H1 (cell line): ENCODE measurements around the gene HNRNPAB. TPM values are rescaled to one million over a fixed set of nuclear protein-coding genes. Genes with fewer than 3 reads are reported as not detected.

ENCODE experiments used
- CTCF ChIA-PET: fragments of 300-600 bp; sonication (Branson Sonifier 250); formaldehyde crosslinking; loops from one replicate; lab custom pipeline; 2021; ENCODE audit not compliant: partially characterized antibody; lab: Charles Lee
- POLR2A ChIA-PET: fragments of 300-600 bp; sonication (Branson Sonifier 250); formaldehyde crosslinking; loops from one replicate; lab custom pipeline; 2021; ENCODE audit warnings: inconsistent platforms; ENCODE audit not compliant: partially characterized antibody; lab: Charles Lee
- DNase-seq, 2 experiments: peaks; one replicate each; pipeline versions ENCODE4 v3.0.0 to v3.0.0-alpha.2; 2010 to 2022; ENCODE audit warnings: low spot score in 2 of 2, low read depth in 1 of 2, mixed read lengths in 1 of 2
- FAIRE-seq: peaks from 2 replicates; lab custom pipeline; 2011; peaks lifted over from hg19 to GRCh38; lab: Jason Lieb, UNC
- H2AFZ ChIP-seq: 2 replicates; pipeline ENCODE4 v1.8.1; 2012; ENCODE audit warnings: low read length, inconsistent platforms
- H2AK5ac ChIP-seq: 2 replicates; pipeline ENCODE4 v1.6.1; 2013; ENCODE audit warnings: low read depth, low read length
- H2BK120ac ChIP-seq: replicated peaks from 2 replicates; pipeline ENCODE3; 2013; ENCODE audit warnings: low read depth, low read length, inconsistent platforms
- H2BK12ac ChIP-seq: 2 replicates; pipeline ENCODE4 v1.6.1; 2013; ENCODE audit warnings: low read depth, low read length
- H2BK15ac ChIP-seq: 2 replicates; pipeline ENCODE4 v1.6.1; 2013; ENCODE audit warnings: low read length
- H2BK20ac ChIP-seq: 2 replicates; pipeline ENCODE4 v1.6.1; 2013; ENCODE audit warnings: low read length
- H2BK5ac ChIP-seq: 2 replicates; pipeline ENCODE4 v1.6.1; 2013; ENCODE audit warnings: low read depth, low read length
- H3K14ac ChIP-seq: 2 replicates; pipeline ENCODE4 v1.6.1; 2013; ENCODE audit warnings: inconsistent platforms; ENCODE audit not compliant: insufficient read length
- H3K18ac ChIP-seq: 2 replicates; pipeline ENCODE4 v1.6.1; 2013; ENCODE audit warnings: low read length; ENCODE audit errors: extremely low read depth
- H3K23ac ChIP-seq: 2 replicates; pipeline ENCODE4 v1.6.1; 2013; ENCODE audit warnings: inconsistent platforms; ENCODE audit not compliant: insufficient read length
- H3K23me2 ChIP-seq: 2 replicates; pipeline ENCODE4 v1.6.1; 2013; ENCODE audit warnings: low read depth, low read length
- H3K27ac ChIP-seq: 2 replicates; pipeline ENCODE4 v1.6.1; 2011; ENCODE audit warnings: low read depth, low read length, inconsistent platforms
- H3K27me3 ChIP-seq, 4 experiments: replicated peaks in 1 of 4; 1 replicate in 1 of 4; 2 replicates in 3 of 4; pipeline versions ENCODE4 v1.6.1 to v1.8.1; 2011 to 2013; ENCODE audit warnings: low read length in 3 of 4, mild to moderate bottlenecking in 3 of 4, inconsistent platforms in 2 of 4, mixed read lengths in 2 of 4, moderate library complexity in 1 of 4; ENCODE audit not compliant: control insufficient read depth in 3 of 4, insufficient read depth in 3 of 4; ENCODE audit errors: extremely low read depth in 1 of 4
- H3K36me3 ChIP-seq, 4 experiments: 2 replicates each; pipeline versions ENCODE4 v1.6.1 to v1.8.1; 2011 to 2013; ENCODE audit warnings: mild to moderate bottlenecking in 4 of 4, low read length in 3 of 4, moderate library complexity in 2 of 4, control low read depth in 1 of 4, inconsistent platforms in 1 of 4; ENCODE audit not compliant: insufficient read depth in 4 of 4, control insufficient read depth in 2 of 4
- H3K4ac ChIP-seq: replicated peaks from 2 replicates; pipeline ENCODE3; 2013; ENCODE audit warnings: low read length, low read depth, mixed read lengths, inconsistent platforms; ENCODE audit not compliant: insufficient read length
- H3K4me1 ChIP-seq, 4 experiments: replicated peaks in 1 of 4; 1 replicate in 1 of 4; 2 replicates in 3 of 4; pipeline versions ENCODE4 v1.6.1 to v1.8.1; 2011 to 2013; ENCODE audit warnings: low read length in 3 of 4, inconsistent platforms in 2 of 4, mixed read lengths in 1 of 4; ENCODE audit not compliant: insufficient read depth in 4 of 4, control insufficient read depth in 3 of 4
- H3K4me2 ChIP-seq, 2 experiments: 2 replicates each; pipeline versions ENCODE4 v1.6.1 to v1.8.1; 2011 to 2013; ENCODE audit warnings: low read depth in 2 of 2, low read length in 2 of 2, control low read depth in 1 of 2, inconsistent platforms in 1 of 2, mild to moderate bottlenecking in 1 of 2; ENCODE audit not compliant: insufficient read depth in 1 of 2
- H3K4me3 ChIP-seq, 4 experiments: fragments of 200-600, 300-600 bp in 1 of 4; sonication (generic), shearing (Covaris generic), sonication (Bioruptor Twin) in 1 of 4; 2 replicates each; pipeline versions ENCODE4 v1.5.1 to v1.8.1; 2011 to 2016; ENCODE audit warnings: low read length in 4 of 4, low read depth in 3 of 4, control low read depth in 2 of 4, inconsistent platforms in 2 of 4, mild to moderate bottlenecking in 2 of 4, mixed read lengths in 1 of 4, moderate library complexity in 1 of 4; ENCODE audit not compliant: insufficient read depth in 2 of 4; ENCODE audit errors: extremely low read depth in 1 of 4
- H3K56ac ChIP-seq: replicated peaks from 2 replicates; pipeline ENCODE3; 2013; ENCODE audit warnings: low read depth, mild to moderate bottlenecking, mixed read lengths, low read length, inconsistent platforms; ENCODE audit not compliant: insufficient read length
- H3K79me1 ChIP-seq: 2 replicates; pipeline ENCODE4 v1.6.1; 2013; ENCODE audit warnings: low read depth, low read length, control low read depth
- H3K79me2 ChIP-seq, 2 experiments: 2 replicates each; pipeline versions ENCODE4 v1.6.1 to v1.8.1; 2012 to 2013; ENCODE audit warnings: low read length in 2 of 2, mild to moderate bottlenecking in 2 of 2, inconsistent platforms in 1 of 2; ENCODE audit not compliant: insufficient read depth in 2 of 2, control insufficient read depth in 1 of 2
- H3K9ac ChIP-seq, 4 experiments: replicated peaks in 1 of 4; 1 replicate in 1 of 4; 2 replicates in 3 of 4; pipeline versions ENCODE4 v1.6.1 to v1.8.1; 2011 to 2013; ENCODE audit warnings: low read depth in 3 of 4, low read length in 3 of 4, control low read depth in 2 of 4, mild to moderate bottlenecking in 2 of 4, moderate library complexity in 2 of 4, inconsistent platforms in 1 of 4; ENCODE audit errors: extremely low read depth in 1 of 4
- H3K9me3 ChIP-seq, 2 experiments: 2 replicates each; pipeline versions ENCODE4 v1.6.1 to v1.8.1; 2012 to 2013; ENCODE audit warnings: mild to moderate bottlenecking in 2 of 2, moderate library complexity in 2 of 2, control low read depth in 1 of 2, inconsistent platforms in 1 of 2, low read depth in 1 of 2, low read length in 1 of 2, mixed read lengths in 1 of 2; ENCODE audit not compliant: insufficient read depth in 2 of 2
- H4K20me1 ChIP-seq, 2 experiments: replicated peaks in 1 of 2; 2 replicates each; pipeline versions ENCODE3 to v1.8.1; 2011 to 2013; ENCODE audit warnings: inconsistent platforms in 2 of 2, low read length in 2 of 2, mild to moderate bottlenecking in 1 of 2; ENCODE audit not compliant: insufficient read depth in 2 of 2, control insufficient read depth in 1 of 2
- H4K5ac ChIP-seq: 2 replicates; pipeline ENCODE4 v1.6.1; 2013; ENCODE audit warnings: low read length, low read depth, mixed read lengths, inconsistent platforms; ENCODE audit not compliant: insufficient read length
- H4K8ac ChIP-seq: 2 replicates; pipeline ENCODE4 v1.8.0; 2013; ENCODE audit warnings: mild to moderate bottlenecking, moderate library complexity, low read length, inconsistent platforms; ENCODE audit not compliant: insufficient read depth; ENCODE audit errors: extremely low read depth
- H4K91ac ChIP-seq: replicated peaks from 2 replicates; pipeline ENCODE3; 2013; ENCODE audit warnings: low read length, mixed read lengths, inconsistent platforms; ENCODE audit not compliant: insufficient read length
- WGBS, 2 experiments: shearing (Covaris generic) in 1 of 2; methylation state at CpG; one replicate each; pipeline versions ENCODE4 v1.1.6 to v1.1.7; 2013 to 2015; ENCODE audit warnings: low lambda C conversion rate in 2 of 2, mixed read lengths in 2 of 2, inconsistent platforms in 1 of 2, low coverage in 1 of 2, missing lambda C conversion rate in 1 of 2; ENCODE audit not compliant: insufficient replicate concordance in 2 of 2, insufficient coverage in 1 of 2, insufficient read length in 1 of 2; ENCODE audit errors: extremely low coverage in 1 of 2, missing lambda C conversion rate in 1 of 2; 5-methylcytosine and 5-hydroxymethylcytosine counted together
- polyA plus RNA-seq, 7 experiments: library from polyadenylated mRNA; depleted of rRNA in 3 of 7; stranded (reverse) in 5 of 7; unstranded in 2 of 7; fragments of >200 nt in 5 of 7; fragments of 200-250 nt in 2 of 7; gene quantifications; 1 replicate in 5 of 7; 2 replicates in 1 of 7; 4 replicates in 1 of 7; pipeline versions ENCODE4 v1.2.1 to v1.2.3, GENCODE V29; 2011 to 2013; ENCODE audit warnings: missing spikeins in 2 of 7, mixed read lengths in 2 of 7
- total RNA-seq: library from RNA; stranded (reverse); fragmentation: NEBNext Ultra II Directional; extraction: Animal tissue kit (Norgen Biotek cat#: 25700); gene quantifications from 2 replicates; pipeline ENCODE4 v1.2.1, GENCODE V29; 2021
- TF ChIP-seq, protein P1 (sequence below): IDR thresholded peaks from 2 replicates; pipeline ENCODE4 v1.6.1; 2012; ENCODE audit warnings: inconsistent platforms

The HNRNPAB gene
- total and polyA plus RNA-seq, 2 of the 8 experiments (the other 6 are each of a cell fraction or from before 2014, with no cell fraction given) = 373 to 563 TPM

DNA sequence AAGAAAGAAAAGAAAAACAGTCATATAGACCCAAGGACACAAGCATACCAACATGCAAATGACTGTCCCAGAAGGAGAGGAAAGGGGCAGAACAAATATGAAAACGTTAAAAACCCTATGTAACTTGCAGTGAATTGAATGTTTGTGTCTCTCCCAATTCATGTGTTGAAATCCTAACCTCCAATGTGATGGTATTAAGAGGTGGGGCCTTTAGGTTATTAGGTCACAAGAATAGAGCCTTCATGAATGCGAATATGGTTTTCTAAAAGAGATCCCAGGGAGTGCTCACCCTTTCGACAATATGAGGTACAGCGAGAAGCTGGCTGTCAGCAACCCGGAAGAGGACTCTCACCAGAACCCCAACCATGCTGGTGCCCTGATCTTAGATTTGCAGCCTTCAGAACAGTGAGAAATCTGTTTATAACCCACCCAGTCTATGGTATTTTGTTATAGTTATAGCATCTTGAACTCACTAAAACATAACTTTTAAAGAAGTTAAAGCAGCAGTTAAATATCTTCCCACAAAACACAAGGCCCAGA lies 14.0 kb downstream of the HNRNPAB start:
- no peaks in the 10 kb centered on the region; the same call in 1 of the 2 replicates for H3K79me1 ChIP-seq
- no peak overlapping the region for H3K56ac ChIP-seq
- H3K23ac ChIP-seq = no peak overlapping the region
- H3K9ac ChIP-seq = no peak overlapping the region
- no peak overlapping the region for H2BK5ac ChIP-seq
- no peak for FAIRE-seq
- H4K91ac ChIP-seq = no peak overlapping the region
- no peak overlapping the region for H2BK15ac ChIP-seq
- H2AFZ ChIP-seq = no peak overlapping the region
- peaks cover 3 to 18% of the 10 kb centered on the region in 2 experiments for H4K20me1 ChIP-seq
- no peaks in the 10 kb centered on the region for H3K79me2 ChIP-seq
- no peak overlapping the region for H2BK120ac ChIP-seq
- no peak overlapping the region for H4K5ac ChIP-seq
- no peak overlapping the region for H4K8ac ChIP-seq
- H3K27ac ChIP-seq = no peak overlapping the region
- peaks cover 0 to 10% (median 3%) of the 10 kb centered on the region in 4 experiments; a peak in 4 of 7 replicates for H3K4me1 ChIP-seq
- H3K27me3 ChIP-seq = no peaks in the 10 kb centered on the region
- H3K23me2 ChIP-seq = no peaks in the 10 kb centered on the region
- no peak overlapping the region for H3K4me3 ChIP-seq
- H3K4ac ChIP-seq = no peak overlapping the region
- ChIA-PET POLR2A (interaction anchor here (1.7 to 31.3 kb wide), 5 partner anchors 8 to 34 kb away, joined by 5 to 985 read pairs (median 73); partner anchors contain the start of genes GMCL2, HNRNPAB and PHYKPL), CTCF (no interaction called here)
- H3K36me3 ChIP-seq = peaks cover 2 to 65% (median 15%) of the 10 kb centered on the region in 4 experiments
- no peak overlapping the region for H2BK20ac ChIP-seq
- no peaks in the 10 kb centered on the region for H3K9me3 ChIP-seq
- WGBS, 2 experiments = 82% methylated on average over 5 of the region's 5 CpGs; no CpG with 5 or more reads in 1 of the 2 experiments
- no peak overlapping the region for H3K18ac ChIP-seq
- H2BK12ac ChIP-seq = no peak overlapping the region
- DNase-seq = no peak
- no peak overlapping the region for H2AK5ac ChIP-seq
- H3K4me2 ChIP-seq = no peak overlapping the region
- no peak overlapping the region for H3K14ac ChIP-seq
- TF ChIP-seq, protein P1, sequence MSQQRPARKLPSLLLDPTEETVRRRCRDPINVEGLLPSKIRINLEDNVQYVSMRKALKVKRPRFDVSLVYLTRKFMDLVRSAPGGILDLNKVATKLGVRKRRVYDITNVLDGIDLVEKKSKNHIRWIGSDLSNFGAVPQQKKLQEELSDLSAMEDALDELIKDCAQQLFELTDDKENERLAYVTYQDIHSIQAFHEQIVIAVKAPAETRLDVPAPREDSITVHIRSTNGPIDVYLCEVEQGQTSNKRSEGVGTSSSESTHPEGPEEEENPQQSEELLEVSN = no peak
